ENCODE measurements around the gene TEX19.
"Not testable (repeated sequence)": the region's sequence is repeated elsewhere in the genome, so short reads cannot be mapped to it uniquely, and the experiment has no call there.

The TEX19 gene

DNA sequence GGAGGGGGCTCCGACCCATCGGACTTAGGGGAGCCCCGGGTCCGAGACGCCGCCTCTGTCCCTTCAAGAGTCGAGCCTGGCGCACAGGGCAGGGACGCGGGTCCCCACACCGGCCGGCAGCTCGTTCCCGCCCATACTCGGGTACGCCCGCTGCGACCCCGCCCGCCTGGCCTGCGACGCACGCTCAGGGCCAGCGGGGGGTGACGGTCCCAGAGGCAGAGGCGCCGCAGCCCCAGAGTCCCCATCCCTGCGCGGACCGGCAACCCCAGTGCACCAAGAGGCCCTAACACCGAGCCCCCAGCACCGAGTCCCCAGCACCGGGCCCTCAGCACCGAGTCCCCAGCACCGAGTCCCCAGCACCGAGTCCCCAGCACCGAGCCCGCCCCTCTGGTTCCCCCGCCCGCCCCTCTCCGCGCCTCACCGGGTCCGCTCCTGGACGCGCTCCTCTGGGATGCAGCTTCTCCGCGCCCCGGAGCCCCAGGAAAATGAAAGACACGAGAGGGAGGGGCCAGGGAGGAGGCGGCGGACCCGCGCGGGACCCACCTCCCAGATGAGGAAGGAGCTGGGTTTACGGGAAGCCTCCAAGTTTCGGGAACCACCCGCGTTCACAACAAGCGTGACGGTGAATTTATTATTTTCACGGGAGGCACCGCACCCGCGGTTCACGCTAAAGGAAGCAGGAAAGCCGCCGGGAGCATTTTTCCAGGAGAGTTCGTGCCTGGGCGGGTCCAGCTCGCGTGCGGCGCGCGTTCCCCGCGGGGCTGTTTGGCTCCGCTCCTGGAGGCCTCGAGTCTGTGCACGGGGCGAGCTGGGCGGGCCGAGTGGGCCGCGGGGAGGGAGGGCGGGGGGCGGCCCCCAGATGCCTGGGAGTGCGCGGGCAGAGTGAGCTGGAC lies 25.5 kb upstream of the TEX19 start, which contains the start of gene SECTM1:
TSS of gene SECTM1 (minus strand) at position 488 of the 893 bp plus-strand sequence. CDS start 6,526 bp downstream, outside the sequence.
- DNase-seq (ENCODE audit: extremely low read depth in 1 of 2, low read depth in 1 of 2), result no peak

DNA sequence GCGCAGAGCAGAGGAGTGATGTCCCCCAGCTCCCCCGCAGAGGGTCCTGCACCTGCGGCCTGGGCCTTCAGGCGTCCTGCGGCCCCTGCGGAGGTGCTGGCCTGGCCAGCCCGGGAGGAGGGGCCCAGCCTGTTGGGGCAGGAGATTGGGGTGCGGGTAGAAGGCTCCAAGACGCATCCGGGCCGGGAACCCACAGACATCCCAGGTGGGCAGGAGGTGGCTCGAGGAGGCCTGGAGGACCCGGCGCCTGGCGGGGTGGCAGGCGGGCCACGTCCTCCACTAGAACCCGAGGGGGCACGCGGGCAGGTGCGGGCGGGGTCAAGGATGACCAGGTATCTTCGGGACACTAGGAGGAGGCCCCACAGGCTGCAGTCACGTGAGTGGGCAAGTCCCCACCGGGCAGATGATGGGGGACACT lies 24.8 kb upstream of the TEX19 start:
- DNase-seq (ENCODE audit: extremely low read depth in 1 of 2, low read depth in 1 of 2), result no peak

DNA sequence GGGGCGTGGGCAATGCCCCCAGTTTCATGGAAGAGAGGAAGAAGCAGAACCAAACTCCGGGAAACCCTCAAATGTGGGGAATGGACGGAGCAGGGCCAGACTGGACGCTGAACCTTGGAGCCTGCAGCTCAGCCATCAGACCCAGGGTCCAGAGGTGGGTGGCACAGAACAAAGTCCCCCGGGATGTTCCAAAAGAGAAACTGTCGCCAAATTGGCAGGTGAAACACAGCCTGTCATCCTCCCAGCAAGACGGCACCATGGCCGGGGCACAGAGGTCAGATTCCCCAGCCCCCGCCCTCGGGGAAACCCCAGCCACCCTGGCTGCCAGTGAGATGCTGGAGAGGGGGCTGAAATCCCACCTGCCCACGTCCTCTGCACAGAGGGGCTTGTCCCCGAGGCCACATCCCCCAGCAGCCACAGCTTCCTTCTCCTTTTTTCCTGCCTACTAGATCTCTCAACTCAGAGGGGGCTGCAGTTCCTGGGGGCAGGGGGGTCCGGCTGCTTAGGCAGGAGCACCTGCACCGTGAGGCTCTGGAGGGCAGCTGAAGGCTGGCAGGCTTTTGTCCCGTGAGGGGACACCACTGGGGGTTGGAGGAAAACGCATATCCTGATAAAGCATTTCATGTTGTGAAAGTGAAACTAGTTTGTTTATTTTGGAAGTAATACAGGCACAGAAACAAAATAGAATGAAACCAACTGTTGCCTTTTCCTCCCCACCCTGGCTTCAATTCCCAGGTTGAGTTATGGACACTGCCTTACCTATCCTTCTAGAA lies 24.2 kb upstream of the TEX19 start:
- DNase-seq (ENCODE audit: extremely low read depth in 1 of 2, low read depth in 1 of 2), result no peak

DNA sequence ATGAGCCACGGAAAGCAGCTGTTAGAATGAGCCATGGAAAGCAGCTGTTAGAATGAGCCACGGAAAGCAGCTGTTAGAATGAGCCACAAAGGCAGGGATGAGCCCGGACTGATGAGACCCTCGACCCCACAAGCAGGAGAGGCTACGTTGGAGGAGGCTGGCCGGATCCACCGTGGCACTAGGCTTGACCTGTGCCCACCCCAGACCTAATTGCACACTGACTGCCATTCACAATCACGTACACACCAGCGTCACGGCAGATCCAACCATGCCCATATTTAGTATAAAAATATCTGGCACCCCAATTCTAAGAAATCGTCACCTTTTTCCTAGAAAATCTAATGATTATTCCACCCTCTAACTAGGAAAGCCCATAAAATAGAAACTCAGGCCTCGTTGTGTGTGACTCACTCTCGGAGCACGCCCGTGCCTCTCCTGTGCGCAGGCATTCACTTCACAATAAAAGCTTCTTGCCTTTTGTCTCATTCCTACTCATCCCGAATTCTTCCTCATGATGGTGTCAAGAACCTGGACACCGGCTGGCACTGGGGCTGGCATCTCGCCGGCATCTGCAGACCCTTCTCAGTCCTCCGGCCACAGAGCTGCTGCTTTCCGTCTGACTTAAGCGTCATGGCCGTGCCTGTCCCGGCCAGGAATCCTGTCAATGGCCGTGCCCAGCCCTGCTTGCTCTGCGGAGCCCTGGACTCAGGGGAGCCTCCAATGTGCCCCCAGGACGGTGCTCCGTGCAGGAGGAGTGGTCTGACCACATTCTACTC lies 20.0 kb upstream of the TEX19 start:
- no peak for DNase-seq (ENCODE audit: extremely low read depth in 1 of 2, low read depth in 1 of 2)

DNA sequence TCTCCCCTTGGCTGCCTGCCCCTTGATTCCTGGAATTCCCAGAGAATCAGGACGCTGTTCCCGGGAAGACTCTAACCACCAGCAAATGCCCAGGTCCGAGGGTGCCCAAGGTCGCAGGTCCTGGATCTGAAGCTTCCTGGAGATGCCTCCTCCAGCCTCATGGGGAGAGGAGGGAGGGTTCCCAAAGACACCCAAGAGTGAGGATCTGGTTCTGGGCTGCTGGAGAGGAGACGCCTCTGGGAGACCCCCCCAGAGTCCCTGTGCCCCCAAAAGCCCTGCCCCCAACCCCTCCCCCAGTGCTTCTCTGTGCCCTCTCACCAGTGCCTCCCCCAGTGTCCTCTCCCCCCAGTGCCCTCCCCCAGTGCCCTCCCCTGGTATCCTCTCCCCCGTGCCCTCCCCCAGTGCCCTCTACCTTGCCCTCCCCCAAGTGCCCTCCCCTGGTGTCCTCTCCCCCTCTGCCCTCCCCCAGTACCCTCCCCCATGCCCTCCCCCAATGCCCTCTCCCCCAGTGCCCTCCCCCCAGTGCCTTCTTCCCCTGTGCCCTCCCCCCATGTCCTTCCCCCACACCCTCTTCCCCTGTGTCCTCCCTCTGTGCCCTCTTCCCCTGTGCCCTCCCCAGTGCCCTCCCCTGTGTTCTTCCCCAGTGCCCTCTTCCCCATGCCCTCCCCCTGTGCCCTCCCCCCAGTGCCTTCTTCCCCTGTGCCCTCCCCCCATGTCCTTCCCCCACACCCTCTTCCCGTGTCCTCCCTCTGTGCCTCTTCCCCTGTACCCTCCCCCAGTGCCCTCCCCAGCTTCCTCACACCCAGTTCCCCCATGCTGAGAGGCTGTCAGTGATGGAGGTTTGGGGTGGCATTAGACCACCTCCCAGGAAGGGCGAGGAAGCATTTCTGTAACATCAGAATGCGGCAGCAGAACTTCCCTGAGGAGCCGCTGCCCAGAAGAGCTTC lies 19.1 kb upstream of the TEX19 start:
- no peak for DNase-seq (ENCODE audit: extremely low read depth in 1 of 2, low read depth in 1 of 2)

DNA sequence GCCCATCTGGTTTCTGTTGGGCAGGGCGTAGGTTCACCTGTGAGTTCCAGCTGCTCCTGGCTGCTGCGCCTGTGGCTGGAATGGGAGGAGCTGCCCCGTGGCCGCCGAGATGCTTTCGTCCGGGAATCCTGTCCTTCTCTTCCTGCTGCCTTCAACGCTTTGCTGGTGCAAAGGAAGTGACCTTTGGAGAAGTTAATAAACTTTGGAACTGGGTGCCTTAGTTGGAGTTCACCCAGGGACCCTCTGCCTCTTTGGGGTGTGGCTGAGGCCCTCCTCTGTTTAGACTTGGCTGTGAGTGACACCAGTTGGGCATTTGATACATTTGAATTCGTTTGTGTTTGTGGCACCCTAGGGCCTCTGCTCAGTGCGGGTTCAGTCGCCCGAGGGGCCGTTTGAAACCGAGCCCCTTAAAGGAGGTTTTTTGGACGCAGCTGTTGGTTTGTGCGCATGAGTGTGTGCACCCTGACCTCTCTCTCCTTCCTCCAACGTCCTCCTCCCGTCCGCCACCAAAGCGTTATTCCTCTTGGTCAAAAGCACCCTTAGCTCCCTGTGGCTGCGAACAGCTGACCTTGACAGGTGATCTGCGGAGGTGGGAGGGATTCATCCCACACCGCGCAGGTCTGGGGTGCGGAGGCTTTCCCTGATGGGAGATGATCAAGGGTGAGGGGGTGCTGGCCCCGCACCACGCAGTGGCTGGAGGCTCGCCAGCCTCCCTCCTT lies 16.5 kb upstream of the TEX19 start:
- DNase-seq (ENCODE audit: extremely low read depth in 1 of 2, low read depth in 1 of 2), result no peak

DNA sequence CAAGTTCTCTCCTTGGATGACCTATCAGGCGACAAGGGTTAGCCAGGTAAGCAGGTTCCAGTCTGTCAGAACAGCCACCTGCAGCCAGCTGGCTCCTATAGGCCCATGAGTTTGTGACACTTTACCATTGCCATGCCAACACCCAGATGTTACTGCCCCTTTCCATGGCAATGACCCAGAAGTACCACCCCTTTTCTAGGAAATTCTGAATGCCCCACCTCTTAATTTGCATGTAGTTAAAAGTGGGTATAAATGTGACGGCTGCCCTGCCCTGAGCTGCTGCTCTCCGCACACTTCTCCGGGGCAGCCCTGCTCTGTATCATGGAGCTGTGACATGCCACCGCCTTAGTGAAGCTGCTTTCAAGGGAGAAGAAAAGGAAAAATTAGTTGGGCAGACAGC lies 15.5 kb upstream of the TEX19 start:
- no peak for DNase-seq (ENCODE audit: extremely low read depth in 1 of 2, low read depth in 1 of 2)

DNA sequence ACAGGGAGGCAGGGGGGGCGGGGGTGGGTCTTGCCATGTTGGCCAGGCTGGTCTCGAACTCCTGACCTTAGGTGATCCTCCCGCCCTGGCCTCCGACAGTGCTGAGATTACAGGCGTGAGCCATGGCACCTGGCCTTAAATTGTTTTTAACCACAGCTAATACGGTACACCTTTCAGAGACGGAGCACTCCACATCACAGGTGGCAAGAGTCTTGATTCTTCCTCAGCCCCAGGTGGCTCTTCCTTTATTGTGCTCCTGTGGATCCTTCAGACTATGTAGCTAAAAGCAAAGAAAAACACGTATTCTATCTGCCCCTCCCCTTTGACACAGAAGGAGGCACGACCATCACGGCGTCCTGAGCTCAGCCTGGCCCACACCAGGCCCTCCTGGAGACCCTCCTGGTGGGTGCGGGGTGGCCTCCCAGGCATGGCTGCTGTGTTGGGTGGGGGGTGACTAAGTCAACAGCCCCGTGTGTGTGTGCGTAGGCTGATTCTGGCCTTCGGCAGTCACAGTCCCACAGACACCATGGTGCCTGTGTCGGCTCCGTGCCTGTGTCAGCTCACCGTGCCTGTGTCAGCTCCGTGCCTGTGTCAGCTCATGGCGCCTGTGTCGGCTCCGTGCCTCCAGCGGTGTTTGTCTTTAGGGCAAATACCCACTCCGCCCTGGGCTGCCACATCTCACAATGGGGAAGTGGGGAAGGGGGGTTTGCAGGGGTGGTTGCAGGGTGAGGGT lies 14.7 kb upstream of the TEX19 start:
- DNase-seq (ENCODE audit: extremely low read depth in 1 of 2, low read depth in 1 of 2), result no peak

DNA sequence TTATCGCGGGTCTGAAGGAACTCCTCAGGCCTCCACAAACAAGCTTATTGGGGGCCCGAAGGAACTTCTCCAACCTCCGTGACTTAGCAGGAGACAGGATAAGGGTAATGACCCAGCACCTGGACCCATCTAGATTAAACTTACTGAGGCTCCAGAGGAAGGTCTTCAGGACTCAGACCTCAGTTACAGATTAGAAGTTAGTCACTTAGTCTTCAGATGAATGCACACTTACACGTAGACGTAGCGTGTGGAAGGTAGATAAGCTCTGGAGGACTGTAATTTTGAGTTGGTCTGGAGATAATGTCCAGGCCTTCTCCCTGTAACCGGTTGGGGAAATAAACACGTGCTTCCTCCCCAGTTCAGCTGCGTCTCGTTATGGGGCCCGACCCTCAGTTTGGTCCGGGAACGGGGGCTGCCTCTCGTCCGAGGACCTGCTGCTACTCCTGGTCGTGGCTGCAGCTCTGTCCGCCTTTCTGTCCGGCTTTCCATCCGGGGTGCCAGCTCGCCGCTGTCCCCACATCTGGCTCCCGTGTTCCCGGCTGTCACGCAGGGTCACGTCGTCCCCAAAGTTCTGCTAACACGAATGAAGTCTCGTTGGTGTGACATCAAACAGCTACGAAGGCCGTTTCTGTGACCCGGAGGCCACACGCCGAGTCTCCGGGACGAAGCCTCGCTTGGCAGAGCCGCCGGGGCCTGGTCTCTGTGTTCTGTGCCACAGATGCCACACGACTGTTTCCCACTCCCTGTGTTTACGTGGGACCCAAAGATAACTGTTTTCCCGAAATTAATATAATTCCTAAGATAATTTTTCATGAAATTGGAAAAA lies 13.7 kb upstream of the TEX19 start:
- no peak for DNase-seq (ENCODE audit: extremely low read depth in 1 of 2, low read depth in 1 of 2)

DNA sequence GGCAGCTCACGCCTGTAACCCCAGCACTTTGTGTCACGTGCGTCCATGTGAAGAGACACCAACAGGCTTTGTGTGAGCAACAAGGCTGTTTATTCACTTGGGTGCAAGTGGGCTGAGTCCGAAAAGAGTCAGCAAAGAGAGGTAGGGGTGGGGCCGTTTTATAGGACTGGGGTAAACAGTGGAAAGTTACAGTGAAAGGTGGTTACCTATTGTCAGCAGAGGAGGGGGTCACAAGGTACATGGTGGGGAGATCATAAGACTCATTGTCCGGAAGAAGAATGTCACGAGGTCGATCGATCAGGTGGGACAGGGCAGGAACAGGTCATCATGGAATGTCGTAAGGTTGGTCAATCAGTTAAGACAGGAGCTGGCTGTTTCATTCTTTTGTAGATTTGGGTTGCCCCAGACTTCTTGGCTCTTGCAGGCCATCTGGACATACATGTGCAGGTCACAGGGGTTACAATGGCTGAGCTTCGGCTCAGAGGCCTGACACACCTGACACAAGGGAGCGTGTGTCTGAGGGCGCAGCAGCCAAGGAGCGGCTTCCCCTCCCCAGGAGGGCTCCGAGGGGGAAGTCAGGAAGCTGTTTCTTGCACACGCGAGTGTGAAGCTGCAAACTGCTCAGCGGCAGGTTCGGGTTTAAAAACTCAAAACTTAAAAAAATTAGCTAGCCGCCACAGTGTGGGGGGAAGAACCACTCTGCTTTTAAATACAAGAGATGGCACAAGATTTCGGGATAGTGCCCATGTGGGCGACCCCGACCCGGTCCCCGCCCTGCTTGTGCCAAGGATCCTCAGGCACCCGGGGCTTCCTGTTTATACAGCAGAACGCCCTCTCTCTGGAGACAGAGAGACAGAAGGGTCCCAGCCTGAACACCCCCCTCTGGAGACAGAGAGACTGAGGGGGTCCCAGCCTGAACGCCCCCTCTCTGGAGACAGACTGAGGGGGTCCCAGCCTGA lies 12.4 kb upstream of the TEX19 start:
- no peak for DNase-seq (ENCODE audit: extremely low read depth in 1 of 2, low read depth in 1 of 2)

DNA sequence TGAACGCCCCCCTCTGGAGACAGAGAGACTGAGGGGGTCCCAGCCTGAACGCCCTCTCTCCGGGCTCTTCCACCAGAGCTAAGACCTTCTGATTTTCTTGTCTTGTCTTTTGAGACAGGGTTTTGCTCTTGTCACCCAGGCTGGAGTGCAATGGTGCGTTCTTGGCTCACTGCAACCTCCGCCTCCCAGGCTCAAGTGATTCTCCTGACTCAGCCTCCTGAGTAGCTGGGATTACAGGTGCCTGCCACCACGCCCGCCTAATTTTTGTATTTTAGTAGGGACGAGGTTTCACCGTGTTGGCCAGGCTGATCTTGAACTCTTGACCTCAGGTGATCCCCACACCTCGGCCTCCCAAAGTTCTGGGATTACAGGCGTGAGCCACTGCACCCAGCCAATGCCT lies 11.1 kb upstream of the TEX19 start:
- DNase-seq (ENCODE audit: extremely low read depth in 1 of 2, low read depth in 1 of 2), result not testable (repeated sequence)

DNA sequence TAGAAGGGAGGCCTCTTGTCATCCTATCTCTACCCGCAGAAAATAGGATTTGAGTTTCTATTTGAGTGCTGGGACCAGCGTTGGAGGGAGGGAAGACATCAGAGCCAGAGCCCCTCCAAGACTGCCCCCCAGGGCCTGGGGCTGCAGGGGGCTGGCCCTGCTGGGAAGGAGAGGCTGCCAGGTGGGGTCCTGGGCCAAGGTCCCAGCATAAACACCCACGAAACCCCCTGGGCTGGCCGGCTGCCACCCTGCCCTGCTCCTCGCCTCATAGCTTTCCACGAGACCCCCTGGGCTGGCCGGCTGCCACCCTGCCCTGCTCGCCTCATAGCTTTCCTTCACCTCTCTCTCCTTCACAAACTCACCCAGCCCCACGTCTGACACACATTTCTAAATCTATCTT lies 10.6 kb upstream of the TEX19 start:
- DNase-seq (ENCODE audit: extremely low read depth in 1 of 2, low read depth in 1 of 2), result no peak

DNA sequence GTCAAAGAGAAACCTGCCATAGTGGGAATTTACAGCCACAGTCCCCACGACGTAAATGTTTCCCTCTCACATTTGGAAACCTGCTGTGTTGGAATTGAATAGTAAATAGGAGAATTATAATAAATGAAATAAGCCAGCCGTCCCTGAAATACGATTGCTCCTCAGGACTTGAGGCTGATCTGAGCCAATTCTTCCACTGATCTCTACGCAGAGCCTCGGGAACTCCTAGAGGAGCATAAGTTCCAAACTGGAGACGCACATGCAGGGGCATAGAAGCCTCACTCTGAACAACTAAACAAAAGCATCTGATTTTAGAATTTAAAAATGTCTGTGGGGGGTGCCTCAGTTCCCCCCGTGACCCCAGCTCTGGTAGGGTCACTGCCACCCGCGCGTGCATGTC lies 10.2 kb upstream of the TEX19 start:
- no peak for DNase-seq (ENCODE audit: extremely low read depth in 1 of 2, low read depth in 1 of 2)

DNA sequence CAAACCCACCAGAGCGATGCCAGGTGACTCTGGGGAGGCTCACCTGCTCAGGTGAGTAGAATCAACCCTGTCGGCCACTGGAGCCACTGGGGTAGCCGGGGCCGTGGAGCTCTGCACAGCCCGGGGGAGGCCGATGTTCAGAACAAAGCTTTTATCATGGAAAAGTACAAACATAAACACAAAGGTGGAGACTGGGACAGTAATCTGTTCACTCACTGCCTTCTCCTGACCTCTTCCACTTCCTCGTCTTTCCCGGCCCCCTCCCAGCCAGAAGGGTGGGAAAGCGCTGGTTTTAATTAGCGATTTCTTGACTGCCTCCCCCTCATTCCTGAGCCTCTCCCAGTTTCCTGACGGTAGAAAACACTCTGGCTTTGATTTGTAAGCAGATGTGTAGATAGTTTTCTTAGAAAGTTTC lies 9.8 kb upstream of the TEX19 start:
- DNase-seq (ENCODE audit: extremely low read depth in 1 of 2, low read depth in 1 of 2), result no peak

DNA sequence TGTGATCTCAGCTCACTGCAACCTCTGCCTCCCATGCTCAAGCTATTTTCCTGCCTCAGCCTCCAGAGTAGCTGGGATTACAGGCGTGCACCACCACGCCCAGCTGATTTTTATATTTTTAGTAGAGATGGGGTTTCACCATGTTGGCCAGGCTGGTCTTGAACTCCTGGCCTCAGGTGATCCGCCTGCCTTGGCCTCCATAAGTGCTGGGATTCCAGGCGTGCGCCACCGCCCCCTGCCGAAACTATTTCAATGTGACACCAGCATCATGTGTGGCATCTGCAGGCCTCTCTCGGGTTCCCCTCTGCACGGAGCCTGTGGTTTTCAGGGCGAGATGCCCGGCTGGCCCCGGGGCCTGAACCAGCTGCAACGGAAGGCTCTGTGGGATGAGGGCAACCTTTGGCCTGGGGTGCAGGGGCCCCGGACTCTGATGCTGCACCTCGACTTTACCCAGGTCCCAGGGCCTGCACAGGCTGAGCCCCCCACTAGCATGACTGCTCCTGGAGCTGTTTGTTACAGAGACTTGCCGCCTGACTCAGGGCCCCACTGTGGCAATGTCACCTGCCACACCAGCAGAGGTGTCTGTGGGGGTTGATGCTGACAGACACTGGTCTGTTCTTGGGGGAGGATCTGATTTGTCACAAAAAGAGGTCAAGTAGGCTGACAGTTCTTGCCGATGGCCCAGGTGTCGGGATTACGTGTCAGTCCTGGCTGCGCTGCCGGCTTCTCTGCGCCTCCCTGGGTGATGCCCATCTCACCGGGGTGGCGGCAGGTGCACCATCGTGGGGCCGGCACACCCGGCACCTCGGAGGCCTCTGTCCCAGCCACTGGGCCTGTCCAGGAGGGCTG lies 8.6 kb upstream of the TEX19 start:
- DNase-seq (ENCODE audit: extremely low read depth in 1 of 2, low read depth in 1 of 2), result no peak

DNA sequence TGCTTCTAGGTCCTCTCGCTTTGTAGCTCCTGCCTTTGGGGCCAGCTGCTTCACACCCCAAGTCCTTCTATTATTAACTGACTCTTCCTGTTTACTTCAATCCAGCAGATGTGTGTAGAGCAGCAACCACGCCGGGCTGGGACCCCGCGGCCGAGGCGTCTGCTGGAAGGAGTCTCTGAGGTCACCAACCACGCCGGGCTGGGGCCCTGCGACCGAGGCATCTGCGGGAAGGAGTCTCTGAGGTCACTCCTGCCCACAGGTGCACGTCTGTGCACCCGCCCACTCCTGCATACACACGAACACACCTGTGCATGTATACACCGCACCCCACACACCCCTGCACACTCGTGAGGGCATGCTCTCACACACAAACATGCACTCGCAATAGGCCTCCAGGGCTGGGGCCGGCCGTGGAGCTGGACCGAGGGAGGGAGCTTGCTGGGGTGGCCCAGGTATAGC lies 7.8 kb upstream of the TEX19 start:
- DNase-seq (ENCODE audit: extremely low read depth in 1 of 2, low read depth in 1 of 2), result no peak

Data from activated CD8-positive, alpha-beta memory T cell treated with anti-CD3 and anti-CD28 coated beads for 1 hour (primary cell).